ENCODE results near the gene PDLIM1. TPM values are rescaled to one million over a fixed set of nuclear protein-coding genes. Genes with fewer than 3 reads are reported as not detected.
"Not testable (repeated sequence)": the region's sequence is repeated elsewhere in the genome, so short reads cannot be mapped to it uniquely, and the experiment has no call there.

Gene PDLIM1
- total RNA-seq, 1 donor from 2014 or later: 358 TPM

DNA sequence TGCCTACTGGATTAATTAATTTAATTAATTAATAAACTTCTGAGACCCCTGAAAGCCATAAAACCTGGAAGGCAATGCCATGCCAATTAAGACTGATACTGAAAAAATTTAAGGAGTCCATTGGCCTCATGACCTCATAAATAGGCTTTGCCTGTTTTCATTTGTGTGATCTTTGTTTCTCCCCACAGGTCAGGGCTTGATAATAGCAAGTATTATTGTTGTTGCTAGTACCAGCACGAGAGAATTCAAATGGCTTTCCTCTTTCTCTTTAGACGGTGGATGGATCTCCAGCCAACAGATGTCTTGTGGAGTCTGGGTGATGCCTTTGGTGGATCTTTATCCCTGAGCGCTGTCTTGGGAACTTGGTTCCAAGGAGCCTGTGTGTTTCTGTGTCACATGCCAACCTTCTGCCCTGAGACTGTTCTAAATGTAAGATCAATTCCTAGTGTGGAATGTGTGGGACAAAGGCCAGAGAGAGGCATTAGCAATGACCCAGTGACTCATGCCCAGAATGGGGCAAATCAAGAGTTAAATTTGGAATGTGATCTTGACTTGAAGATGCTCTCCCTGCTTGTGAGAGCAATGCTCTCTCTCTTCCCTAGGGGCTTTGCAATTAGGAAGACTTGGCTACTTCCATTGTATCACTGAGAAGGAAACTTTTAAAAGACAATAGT, 79.1 kb downstream of the PDLIM1 start:
- H3K4me1 ChIP-seq: no peaks in the 10 kb centered on the region
- DNase-seq: no peak
- H3K27me3 ChIP-seq (ENCODE audit: low read depth): no peaks in the 10 kb centered on the region
- H3K9me3 ChIP-seq (replicated peaks): no peaks in the 10 kb centered on the region
- no peak overlapping the region for H3K27ac ChIP-seq (replicated peaks)
- H3K36me3 ChIP-seq: no peaks in the 10 kb centered on the region
- intact Hi-C loops (cut with micrococcal nuclease): no loop called here
- no peak overlapping the region for H3K4me3 ChIP-seq
- TF ChIP-seq, protein P1, sequence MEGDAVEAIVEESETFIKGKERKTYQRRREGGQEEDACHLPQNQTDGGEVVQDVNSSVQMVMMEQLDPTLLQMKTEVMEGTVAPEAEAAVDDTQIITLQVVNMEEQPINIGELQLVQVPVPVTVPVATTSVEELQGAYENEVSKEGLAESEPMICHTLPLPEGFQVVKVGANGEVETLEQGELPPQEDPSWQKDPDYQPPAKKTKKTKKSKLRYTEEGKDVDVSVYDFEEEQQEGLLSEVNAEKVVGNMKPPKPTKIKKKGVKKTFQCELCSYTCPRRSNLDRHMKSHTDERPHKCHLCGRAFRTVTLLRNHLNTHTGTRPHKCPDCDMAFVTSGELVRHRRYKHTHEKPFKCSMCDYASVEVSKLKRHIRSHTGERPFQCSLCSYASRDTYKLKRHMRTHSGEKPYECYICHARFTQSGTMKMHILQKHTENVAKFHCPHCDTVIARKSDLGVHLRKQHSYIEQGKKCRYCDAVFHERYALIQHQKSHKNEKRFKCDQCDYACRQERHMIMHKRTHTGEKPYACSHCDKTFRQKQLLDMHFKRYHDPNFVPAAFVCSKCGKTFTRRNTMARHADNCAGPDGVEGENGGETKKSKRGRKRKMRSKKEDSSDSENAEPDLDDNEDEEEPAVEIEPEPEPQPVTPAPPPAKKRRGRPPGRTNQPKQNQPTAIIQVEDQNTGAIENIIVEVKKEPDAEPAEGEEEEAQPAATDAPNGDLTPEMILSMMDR (IDR thresholded peaks at IDR 0.05; ENCODE audit: borderline replicate concordance): no peak

DNA sequence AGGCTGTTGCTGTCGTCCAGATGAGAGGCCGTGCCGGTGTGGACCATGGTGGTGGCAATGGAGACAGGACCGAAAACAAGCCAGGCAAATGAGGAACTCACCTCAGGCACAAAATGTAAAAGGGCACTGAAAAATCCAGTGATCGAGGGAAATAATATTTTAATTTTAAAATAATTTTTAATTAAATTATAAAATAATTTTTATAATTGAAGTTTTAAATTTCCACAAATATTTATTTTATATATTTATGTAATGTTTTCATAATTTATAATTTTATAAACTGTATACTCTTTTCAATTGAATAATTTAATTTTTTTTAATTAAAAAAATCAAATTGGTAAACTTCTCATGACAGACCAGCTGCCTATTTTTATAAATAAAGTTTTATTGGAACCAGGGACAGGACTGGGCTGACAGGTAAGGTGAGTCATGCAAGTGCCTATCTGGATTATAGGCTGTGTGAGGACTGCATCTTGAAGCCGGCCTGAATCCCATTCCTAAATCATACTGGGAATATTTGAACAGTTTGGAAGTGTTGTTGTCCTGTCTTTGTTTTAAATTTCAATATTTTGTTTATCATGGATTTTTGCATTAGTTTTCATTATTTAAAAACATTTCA, 81.2 kb downstream of the PDLIM1 start:
- intact Hi-C loops (cut with micrococcal nuclease): no loop called here

DNA sequence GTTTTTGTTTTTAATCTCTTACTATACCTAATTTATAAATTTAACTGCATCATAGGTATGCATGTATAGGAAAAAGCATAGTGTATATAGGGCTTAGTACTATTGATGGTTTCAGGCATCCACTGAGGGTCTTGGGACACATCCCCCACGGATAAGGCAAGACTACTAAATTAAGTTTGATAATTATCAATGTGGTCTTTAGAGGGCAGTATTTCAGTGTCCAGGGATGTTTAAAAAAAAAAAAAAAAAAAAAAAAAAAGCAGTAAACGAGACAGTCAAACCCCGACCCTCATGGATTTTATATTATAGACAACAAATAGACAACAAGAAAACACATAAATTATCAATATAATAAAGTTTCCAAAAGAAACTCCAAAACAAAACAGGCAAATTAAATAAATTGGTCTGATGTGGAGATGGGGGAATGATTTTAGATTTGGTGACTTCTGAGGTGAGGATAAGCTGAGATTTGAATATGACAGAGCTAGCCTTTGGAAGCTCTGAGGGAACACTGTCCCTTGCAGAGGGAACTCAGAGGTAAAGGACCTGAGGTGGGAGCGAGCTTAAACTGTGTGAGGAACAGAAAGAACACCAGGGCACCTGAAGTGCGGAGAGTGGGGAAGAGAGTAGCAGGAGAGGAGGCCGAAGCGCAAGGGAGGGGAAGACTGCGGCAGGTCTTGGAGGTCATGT, 82.0 kb downstream of the PDLIM1 start:
- no peaks in the 10 kb centered on the region for H3K36me3 ChIP-seq
- H3K27ac ChIP-seq (replicated peaks): no peak overlapping the region
- peaks cover 6% of the 10 kb centered on the region for H3K9me3 ChIP-seq (replicated peaks)
- no peaks in the 10 kb centered on the region for H3K27me3 ChIP-seq (ENCODE audit: low read depth)
- H3K4me1 ChIP-seq: no peaks in the 10 kb centered on the region
- no peak overlapping the region for H3K4me3 ChIP-seq
- TF ChIP-seq, protein P1 (IDR thresholded peaks at IDR 0.05; ENCODE audit: borderline replicate concordance): peak; percentile 47
- DNase-seq: no peak
- intact Hi-C loops (cut with micrococcal nuclease): no loop called here

More for the DNA sequence above, 81.2 kb downstream of the PDLIM1 start:
- DNase-seq: no peak
- Histone ChIP-seq H3K36me3 (no peaks in the 10 kb centered on the region), H3K9me3 (replicated peaks) (peaks cover 6% of the 10 kb centered on the region), H3K4me1 (no peaks in the 10 kb centered on the region), H3K27ac (replicated peaks) (no peak overlapping the region), H3K27me3 (ENCODE audit: low read depth) (no peaks in the 10 kb centered on the region), H3K4me3 (no peak overlapping the region)
- TF ChIP-seq, protein P1 (IDR thresholded peaks at IDR 0.05; ENCODE audit: borderline replicate concordance): no peak

DNA sequence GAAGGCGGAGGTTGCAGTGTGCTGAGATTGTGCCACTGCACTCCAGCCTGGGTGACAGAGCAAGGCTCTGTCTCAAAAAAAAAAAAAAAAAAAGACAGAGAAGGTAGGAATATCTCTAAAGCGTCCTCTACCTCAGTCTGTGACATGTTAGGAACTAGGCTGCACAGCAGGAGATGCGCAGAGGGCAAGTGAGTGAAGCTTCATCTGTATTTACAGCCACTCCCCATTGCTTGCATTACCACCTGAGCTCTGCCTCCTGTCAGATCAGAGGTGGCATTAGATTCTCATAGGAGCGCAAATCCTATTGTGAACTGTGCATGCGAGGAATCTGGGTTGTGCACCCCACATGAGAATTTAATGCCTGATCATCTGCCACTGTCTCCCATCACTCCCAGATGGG, 87.9 kb downstream of the PDLIM1 start:
- intact Hi-C loops (cut with micrococcal nuclease); DNase-seq; H3K9me3 ChIP-seq (replicated peaks); H3K27ac ChIP-seq (replicated peaks); H3K36me3 ChIP-seq; H3K4me3 ChIP-seq; H3K4me1 ChIP-seq; H3K27me3 ChIP-seq (ENCODE audit: low read depth): not testable (repeated sequence)

DNA sequence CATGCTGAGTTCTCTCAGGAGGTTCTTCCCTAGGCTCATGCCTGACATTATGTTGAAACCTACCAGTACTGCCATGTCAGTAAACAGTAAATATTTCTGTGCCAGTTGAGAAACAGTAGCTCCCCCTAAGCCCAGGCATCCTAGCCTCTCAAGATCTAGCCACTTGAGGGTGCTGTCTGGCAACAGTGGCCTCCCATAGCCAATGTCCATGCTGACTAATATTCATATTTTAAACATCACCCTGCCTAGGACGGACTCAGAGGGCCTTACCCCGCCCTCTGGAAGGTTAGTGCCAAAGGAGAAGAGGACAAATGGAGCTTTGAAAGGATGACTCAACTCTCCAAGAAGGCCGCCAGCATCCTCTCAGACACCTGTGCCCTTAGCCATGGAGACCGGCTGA, 89.1 kb downstream of the PDLIM1 start:
- no peak for DNase-seq
- no peaks in the 10 kb centered on the region for H3K4me1 ChIP-seq
- peaks cover 6% of the 10 kb centered on the region for H3K9me3 ChIP-seq (replicated peaks)
- no peaks in the 10 kb centered on the region for H3K27me3 ChIP-seq (ENCODE audit: low read depth)
- no peak overlapping the region for H3K4me3 ChIP-seq
- H3K27ac ChIP-seq (replicated peaks): no peak overlapping the region
- intact Hi-C loops (cut with micrococcal nuclease): no loop called here
- no peaks in the 10 kb centered on the region for H3K36me3 ChIP-seq
- TF ChIP-seq, protein P1 (IDR thresholded peaks at IDR 0.05; ENCODE audit: borderline replicate concordance): peak; percentile 16

DNA sequence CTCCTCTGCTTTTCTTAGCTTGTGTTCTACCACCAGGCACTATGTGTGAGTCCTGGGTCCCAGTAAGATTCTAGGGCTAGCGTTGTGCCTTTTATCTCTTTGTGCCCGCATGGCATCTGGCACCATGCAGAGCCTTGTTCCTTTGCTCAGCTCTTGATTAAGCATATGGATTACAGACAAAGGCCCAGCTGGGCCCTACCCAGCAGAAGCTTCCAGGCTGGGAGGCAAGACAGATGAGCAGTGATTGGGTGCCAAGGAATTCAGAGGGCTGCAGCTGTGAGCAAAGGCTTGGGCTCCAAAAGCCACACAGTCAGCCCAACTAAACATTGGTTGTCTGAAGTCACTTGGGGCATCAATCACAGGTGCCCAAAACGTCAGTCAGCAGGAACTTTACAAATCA, 94.8 kb downstream of the PDLIM1 start:
- no peaks in the 10 kb centered on the region for H3K27me3 ChIP-seq (ENCODE audit: low read depth)
- TF ChIP-seq, protein P1 (IDR thresholded peaks at IDR 0.05; ENCODE audit: borderline replicate concordance): no peak
- no peak overlapping the region for H3K27ac ChIP-seq (replicated peaks)
- H3K36me3 ChIP-seq: no peaks in the 10 kb centered on the region
- intact Hi-C loops (cut with micrococcal nuclease): no loop called here
- no peaks in the 10 kb centered on the region for H3K4me1 ChIP-seq
- DNase-seq: no peak
- H3K4me3 ChIP-seq: no peak overlapping the region
- H3K9me3 ChIP-seq (replicated peaks): no peaks in the 10 kb centered on the region

Data from left ventricle myocardium inferior (tissue), 1 donor.